Measurements from ENCODE around the gene EXOC6B.

DNA sequence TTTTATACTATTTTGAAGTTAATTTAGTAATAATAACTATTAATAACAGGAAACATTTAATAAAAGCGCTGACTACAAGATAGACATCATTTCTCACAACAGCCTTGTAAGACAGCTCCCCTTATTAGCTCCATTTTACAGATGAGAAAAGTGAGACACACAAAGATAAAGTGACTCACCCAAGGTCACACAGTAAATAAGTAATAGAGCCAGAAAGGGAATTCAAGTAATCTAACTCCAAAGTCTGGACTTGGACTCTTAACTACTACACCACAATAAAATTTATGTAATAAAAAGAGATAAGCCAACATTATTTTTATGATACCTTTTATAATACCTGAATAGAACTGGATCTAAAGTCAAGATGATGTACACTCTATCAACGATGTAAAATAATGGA lies 25.3 kb downstream of the EXOC6B start:
- TF ChIP-seq, protein P1, sequence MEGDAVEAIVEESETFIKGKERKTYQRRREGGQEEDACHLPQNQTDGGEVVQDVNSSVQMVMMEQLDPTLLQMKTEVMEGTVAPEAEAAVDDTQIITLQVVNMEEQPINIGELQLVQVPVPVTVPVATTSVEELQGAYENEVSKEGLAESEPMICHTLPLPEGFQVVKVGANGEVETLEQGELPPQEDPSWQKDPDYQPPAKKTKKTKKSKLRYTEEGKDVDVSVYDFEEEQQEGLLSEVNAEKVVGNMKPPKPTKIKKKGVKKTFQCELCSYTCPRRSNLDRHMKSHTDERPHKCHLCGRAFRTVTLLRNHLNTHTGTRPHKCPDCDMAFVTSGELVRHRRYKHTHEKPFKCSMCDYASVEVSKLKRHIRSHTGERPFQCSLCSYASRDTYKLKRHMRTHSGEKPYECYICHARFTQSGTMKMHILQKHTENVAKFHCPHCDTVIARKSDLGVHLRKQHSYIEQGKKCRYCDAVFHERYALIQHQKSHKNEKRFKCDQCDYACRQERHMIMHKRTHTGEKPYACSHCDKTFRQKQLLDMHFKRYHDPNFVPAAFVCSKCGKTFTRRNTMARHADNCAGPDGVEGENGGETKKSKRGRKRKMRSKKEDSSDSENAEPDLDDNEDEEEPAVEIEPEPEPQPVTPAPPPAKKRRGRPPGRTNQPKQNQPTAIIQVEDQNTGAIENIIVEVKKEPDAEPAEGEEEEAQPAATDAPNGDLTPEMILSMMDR (IDR thresholded peaks at IDR 0.05), result no peak
- no peak for TF ChIP-seq POLR2A (IDR thresholded peaks at IDR 0.05)
